Activated CD4-positive, alpha-beta memory T cell treated with anti-CD3 and anti-CD28 coated beads for 36 hours (primary cell): Measurements from ENCODE around the gene ZNF273. TPM values are rescaled to one million over a fixed set of nuclear protein-coding genes. Genes with fewer than 3 reads are reported as not detected.
"Not testable (repeated sequence)": the region's sequence is repeated elsewhere in the genome, so short reads cannot be mapped to it uniquely, and the experiment has no call there.

ENCODE experiments used
- CTCF ChIA-PET: fragments of 350-600 bp; sonication (Branson Sonifier 250); formaldehyde crosslinking; loops from one replicate; lab custom pipeline; 2021; ENCODE audit warnings: antibody characterized with exemption, inconsistent platforms; lab: Charles Lee
- POLR2A ChIA-PET: fragments of 350-600 bp; sonication (Branson Sonifier 250); formaldehyde crosslinking; loops from one replicate; lab custom pipeline; 2021; ENCODE audit warnings: antibody characterized with exemption; lab: Charles Lee
- DNase-seq: peaks from one replicate; pipeline ENCODE4 v3.0.0-alpha.2; 2020
- H3K27ac Mint-ChIP-seq: one replicate; pipeline ENCODE4 v1.8.0; 2021; ENCODE audit warnings: mixed read lengths
- H3K27me3 Mint-ChIP-seq: one replicate; pipeline ENCODE4 v1.8.0; 2021; ENCODE audit warnings: mixed read lengths
- H3K36me3 Mint-ChIP-seq: one replicate; pipeline ENCODE4 v1.8.0; 2021; ENCODE audit warnings: mixed read lengths
- H3K4me1 Mint-ChIP-seq: one replicate; pipeline ENCODE4 v1.8.0; 2021; ENCODE audit warnings: low read depth, mixed read lengths
- H3K4me3 Mint-ChIP-seq: one replicate; pipeline ENCODE4 v1.8.0; 2021; ENCODE audit warnings: mild to moderate bottlenecking, mixed read lengths
- H3K9me3 Mint-ChIP-seq: one replicate; pipeline ENCODE4 v1.8.0; 2021; ENCODE audit warnings: mixed read lengths
- intact Hi-C: fragments of 100-400 bp; cut with micrococcal nuclease; formaldehyde crosslinking; loops from one replicate; pipeline ENCODE4 v1.15.1; 2023
- total RNA-seq, 2 experiments: library from RNA; stranded (reverse); gene quantifications; one replicate each; pipeline ENCODE4 v1.2.3, GENCODE V29; 2021

Gene ZNF273
- total RNA-seq, result 10 to 100 TPM in 1 of 2 experiments, 1 to 10 TPM in 1; 9.6 to 10.9 TPM

- intact Hi-C loops, result loop anchor here (1.0 to 10.0 kb wide), 8 partner anchors 103 to 591 kb away; partner anchors contain the start of genes ERV3-1, ZNF107, ZNF138 and ZNF680
- POLR2A ChIA-PET, result interaction anchor here (0.6 to 1.6 kb wide), 8 partner anchors 13 to 237 kb away, joined by 3 to 13 read pairs (median 4); partner anchors contain the start of genes ERV3-1, ZNF107 and ZNF138
- H3K9me3 Mint-ChIP-seq, result no peaks in the 10 kb centered on the region
Measured at GRCh38 chr7:64902806-64903721, at the start of gene ZNF273. Gene ZNF273, plus strand, starts transcription at chr7:64903273. Its CDS starts 45 bp downstream, at chr7:64903318.

DNA sequence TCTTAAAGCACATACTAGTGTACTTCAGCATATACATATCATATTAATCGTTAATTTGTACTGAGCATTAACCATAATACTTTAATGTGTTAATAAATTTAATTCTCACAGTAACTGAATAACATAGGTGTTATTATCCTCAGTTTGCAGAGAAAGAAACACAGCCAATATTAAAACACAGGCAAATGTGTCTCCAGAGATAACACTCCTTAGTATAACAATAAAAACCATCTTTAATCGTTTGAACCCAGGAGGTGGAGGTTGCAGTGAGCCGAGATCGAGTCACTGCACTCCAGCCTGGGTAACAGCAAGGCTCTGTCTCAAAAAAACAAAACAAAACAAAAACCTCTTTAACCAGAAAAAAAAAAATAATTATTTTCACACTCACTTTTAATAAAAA is 49.4 kb upstream of the ZNF273 start:
- Mint-ChIP-seq H3K27me3 (peaks cover 2% of the 10 kb centered on the region), H3K4me1 (no peaks in the 10 kb centered on the region), H3K4me3 (no peak overlapping the region), H3K36me3 (no peaks in the 10 kb centered on the region), H3K9me3 (no peaks in the 10 kb centered on the region), H3K27ac (no peak overlapping the region)
- ChIA-PET CTCF (no interaction called here), POLR2A (no interaction called here)
- intact Hi-C loops, result no loop called here
- no peak for DNase-seq

More at GRCh38 chr7:64902806-64903721, at the start of gene ZNF273:
- Mint-ChIP-seq H3K36me3 (peaks cover 9% of the 10 kb centered on the region), H3K27ac (peak within 1 kb of the TSS; percentile 87), H3K4me3 (peak within 1 kb of the TSS; percentile 92), H3K27me3 (no peaks in the 10 kb centered on the region), H3K4me1 (peaks cover 39% of the 10 kb centered on the region)
- CTCF ChIA-PET, result interaction anchor here (0.7 to 1.8 kb wide), 5 partner anchors 11 to 274 kb away, joined by 3 to 4 read pairs (median 3); partner anchors contain the start of gene ZNF138
- peak; percentile 95 for DNase-seq

DNA sequence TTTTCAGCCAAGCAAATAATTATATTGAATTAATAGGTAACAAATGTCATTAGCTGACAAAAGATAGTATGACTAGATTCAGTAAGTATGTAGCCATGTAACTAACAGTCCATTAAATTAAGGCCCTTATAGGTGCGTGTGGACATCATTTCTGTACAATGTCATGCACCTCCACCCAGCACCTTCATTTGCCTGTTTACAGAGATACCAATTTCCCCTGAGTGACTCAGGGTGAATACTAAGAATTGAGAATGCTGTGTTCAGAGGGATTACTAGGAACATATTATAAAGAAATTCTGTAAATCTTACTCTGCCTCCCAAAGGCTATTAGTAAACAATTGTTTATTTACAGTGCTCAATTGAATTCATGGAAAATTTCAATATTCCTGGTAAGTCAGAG is 48.1 kb upstream of the ZNF273 start:
- H3K27me3 Mint-ChIP-seq, result no peaks in the 10 kb centered on the region
- DNase-seq, result no peak
- no peak overlapping the region for H3K4me3 Mint-ChIP-seq
- ChIA-PET CTCF (no interaction called here), POLR2A (no interaction called here)
- H3K4me1 Mint-ChIP-seq, result no peaks in the 10 kb centered on the region
- intact Hi-C loops, result no loop called here
- no peaks in the 10 kb centered on the region for H3K36me3 Mint-ChIP-seq
- H3K27ac Mint-ChIP-seq, result no peak overlapping the region
- H3K9me3 Mint-ChIP-seq, result no peaks in the 10 kb centered on the region

GRCh38 chr7:64863021-64863420 is 40.1 kb upstream of the ZNF273 start:
- Mint-ChIP-seq H3K36me3 (no peaks in the 10 kb centered on the region), H3K4me3 (no peak overlapping the region)

DNA sequence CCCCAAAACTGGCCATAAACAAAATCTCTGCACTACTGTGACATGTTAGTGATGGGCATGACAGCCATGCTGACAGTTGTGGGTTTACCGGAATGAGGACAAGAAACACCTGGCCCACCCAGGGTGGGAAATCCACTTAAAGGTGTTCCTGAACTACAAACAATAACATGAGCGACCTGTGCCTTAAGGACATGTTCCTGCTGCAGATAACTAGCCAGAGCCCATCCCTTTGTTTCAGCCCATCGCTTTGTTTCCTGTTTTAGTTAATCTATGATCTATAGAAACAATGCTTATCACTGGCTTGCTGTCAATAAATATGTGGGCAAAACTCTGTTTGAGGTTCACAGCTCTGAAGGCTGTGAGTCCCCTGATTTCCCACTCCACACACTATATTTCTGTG is 39.5 kb upstream of the ZNF273 start:
- CTCF ChIA-PET, H3K9me3 Mint-ChIP-seq, intact Hi-C loops, DNase-seq, H3K4me1 Mint-ChIP-seq, H3K27ac Mint-ChIP-seq, POLR2A ChIA-PET, H3K4me3 Mint-ChIP-seq, H3K27me3 Mint-ChIP-seq, H3K36me3 Mint-ChIP-seq: not testable (repeated sequence)

More at GRCh38 chr7:64863021-64863420, 40.1 kb upstream of the ZNF273 start:
- intact Hi-C loops, result no loop called here
- Mint-ChIP-seq H3K27ac (no peak overlapping the region), H3K9me3 (peaks cover 5% of the 10 kb centered on the region), H3K4me1 (no peaks in the 10 kb centered on the region), H3K27me3 (no peaks in the 10 kb centered on the region)
- POLR2A ChIA-PET, result no interaction called here
- CTCF ChIA-PET, result no interaction called here
- no peak for DNase-seq

GRCh38 chr7:64863969-64864368 is 39.1 kb upstream of the ZNF273 start:
- ChIA-PET CTCF (no interaction called here), POLR2A (no interaction called here)
- H3K9me3 Mint-ChIP-seq, result peaks cover 5% of the 10 kb centered on the region
- intact Hi-C loops, result no loop called here
- H3K4me1 Mint-ChIP-seq, result no peaks in the 10 kb centered on the region
- no peak overlapping the region for H3K27ac Mint-ChIP-seq
- no peaks in the 10 kb centered on the region for H3K36me3 Mint-ChIP-seq
- no peak for DNase-seq
- H3K4me3 Mint-ChIP-seq, result no peak overlapping the region
- H3K27me3 Mint-ChIP-seq, result no peaks in the 10 kb centered on the region

GRCh38 chr7:64867863-64868440 is 35.1 kb upstream of the ZNF273 start:
- Mint-ChIP-seq H3K4me1 (no peaks in the 10 kb centered on the region), H3K27me3 (no peaks in the 10 kb centered on the region), H3K27ac (no peak overlapping the region), H3K36me3 (no peaks in the 10 kb centered on the region), H3K9me3 (peaks cover 3% of the 10 kb centered on the region), H3K4me3 (no peak overlapping the region)
- CTCF ChIA-PET, result no interaction called here
- intact Hi-C loops, result no loop called here
- POLR2A ChIA-PET, result no interaction called here
- DNase-seq, result no peak

DNA sequence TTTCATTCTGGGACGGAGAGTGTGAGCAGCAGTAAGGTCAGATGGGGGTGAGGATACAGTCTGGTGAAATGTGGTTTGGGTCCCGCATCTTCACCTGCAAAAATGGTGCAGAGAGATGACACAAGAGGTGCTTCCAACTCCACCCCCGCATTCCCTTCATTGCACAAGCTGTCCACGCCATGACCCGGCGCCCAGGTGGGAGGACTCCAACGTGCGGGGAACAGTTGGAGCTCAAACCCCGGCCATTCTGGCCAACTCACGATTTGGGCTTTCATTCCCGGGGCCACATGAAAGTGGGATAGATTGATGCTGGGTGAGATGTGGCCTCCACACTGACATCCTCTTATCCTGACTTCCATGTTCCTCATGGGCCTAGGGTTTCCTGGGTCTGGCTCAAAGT is 34.6 kb upstream of the ZNF273 start:
- H3K27me3 Mint-ChIP-seq, result no peaks in the 10 kb centered on the region
- H3K4me3 Mint-ChIP-seq, result no peak overlapping the region
- intact Hi-C loops, result no loop called here
- no peaks in the 10 kb centered on the region for H3K36me3 Mint-ChIP-seq
- ChIA-PET POLR2A (no interaction called here), CTCF (no interaction called here)
- DNase-seq, result no peak
- H3K27ac Mint-ChIP-seq, result no peak overlapping the region
- H3K4me1 Mint-ChIP-seq, result no peaks in the 10 kb centered on the region
- H3K9me3 Mint-ChIP-seq, result peaks cover under 1% of the 10 kb centered on the region

GRCh38 chr7:64869121-64869725 is 33.9 kb upstream of the ZNF273 start:
- intact Hi-C loops, result no loop called here
- no peaks in the 10 kb centered on the region for H3K9me3 Mint-ChIP-seq
- POLR2A ChIA-PET, result no interaction called here
- no peaks in the 10 kb centered on the region for H3K4me1 Mint-ChIP-seq
- CTCF ChIA-PET, result no interaction called here
- H3K36me3 Mint-ChIP-seq, result no peaks in the 10 kb centered on the region
- H3K27me3 Mint-ChIP-seq, result peaks cover 1% of the 10 kb centered on the region
- no peak overlapping the region for H3K27ac Mint-ChIP-seq
- no peak for DNase-seq
- no peak overlapping the region for H3K4me3 Mint-ChIP-seq

DNA sequence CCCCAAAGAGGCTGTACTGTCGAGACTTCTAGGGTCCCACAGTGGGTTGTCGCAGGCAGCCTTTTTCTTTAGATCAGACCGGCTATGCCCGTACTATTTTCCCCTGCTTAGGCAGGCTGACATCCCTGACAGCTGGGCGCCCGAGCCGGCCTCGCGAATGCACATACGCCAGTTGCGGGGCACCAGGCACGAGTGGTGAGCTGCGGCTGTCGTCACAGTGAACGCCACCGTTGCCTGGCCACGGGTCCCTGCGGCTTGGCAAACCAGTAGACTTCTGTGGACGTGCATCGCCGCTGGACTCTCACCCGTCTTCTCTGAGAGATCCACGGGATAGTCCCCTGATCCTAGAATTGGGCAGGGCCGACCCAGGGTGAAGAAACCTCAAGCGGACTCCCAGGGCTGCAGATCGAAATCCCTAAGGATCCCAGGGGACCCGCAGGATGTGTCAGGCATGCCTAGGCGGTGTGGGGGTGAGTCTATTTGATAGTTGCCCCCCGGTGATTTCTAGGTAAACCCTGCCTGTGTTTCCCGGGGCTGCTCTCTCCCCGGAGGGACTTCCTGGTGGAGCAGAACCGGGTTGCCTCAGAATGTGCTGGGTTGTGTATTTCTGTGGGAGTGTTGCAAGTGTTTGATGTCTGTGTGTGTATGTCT is 33.0 kb upstream of the ZNF273 start:
- intact Hi-C loops, result no loop called here
- H3K4me3 Mint-ChIP-seq, result no peak overlapping the region
- CTCF ChIA-PET, result no interaction called here
- H3K27ac Mint-ChIP-seq, result no peak overlapping the region
- H3K36me3 Mint-ChIP-seq, result no peaks in the 10 kb centered on the region
- POLR2A ChIA-PET, result no interaction called here
- H3K4me1 Mint-ChIP-seq, result no peaks in the 10 kb centered on the region
- DNase-seq, result no peak
- no peaks in the 10 kb centered on the region for H3K9me3 Mint-ChIP-seq
- peaks cover 1% of the 10 kb centered on the region for H3K27me3 Mint-ChIP-seq

GRCh38 chr7:64870656-64871055 is 32.4 kb upstream of the ZNF273 start:
- no peaks in the 10 kb centered on the region for H3K9me3 Mint-ChIP-seq
- intact Hi-C loops, result no loop called here
- peaks cover 2% of the 10 kb centered on the region for H3K27me3 Mint-ChIP-seq
- H3K27ac Mint-ChIP-seq, result no peak overlapping the region
- POLR2A ChIA-PET, result no interaction called here
- no peaks in the 10 kb centered on the region for H3K4me1 Mint-ChIP-seq
- CTCF ChIA-PET, result no interaction called here
- DNase-seq, result no peak
- no peaks in the 10 kb centered on the region for H3K36me3 Mint-ChIP-seq
- H3K4me3 Mint-ChIP-seq, result no peak overlapping the region

- Mint-ChIP-seq H3K4me1 (no peaks in the 10 kb centered on the region), H3K4me3 (no peak overlapping the region), H3K27me3 (peaks cover 4% of the 10 kb centered on the region), H3K36me3 (no peaks in the 10 kb centered on the region), H3K27ac (no peak overlapping the region), H3K9me3 (no peaks in the 10 kb centered on the region)
- ChIA-PET POLR2A (no interaction called here), CTCF (no interaction called here)
- DNase-seq, result no peak
- intact Hi-C loops, result no loop called here
Measured at GRCh38 chr7:64871761-64872160, 31.3 kb upstream of the ZNF273 start.
